OCI-LY7 (cell line): ENCODE results near the gene PPFIA2. TPM values are rescaled to one million over a fixed set of nuclear protein-coding genes. Genes with fewer than 3 reads are reported as not detected.

Experiments used
- BruUV-seq: library from RNA; stranded (reverse); fragments of 400-500 nt; replicated peaks from 2 replicates; lab custom pipeline; 2021; lab: Mats Ljungman, UMichigan
- CTCF ChIA-PET: fragments of 300-600 bp; sonication (Branson Sonifier 250); formaldehyde crosslinking; loops from one replicate; lab custom pipeline; 2022; ENCODE audit warnings: antibody characterized with exemption; ENCODE audit not compliant: unreplicated experiment; lab: Charles Lee
- POLR2A ChIA-PET: fragments of 300-600 bp; sonication (Branson Sonifier 250); formaldehyde crosslinking; loops from one replicate; lab custom pipeline; 2022; ENCODE audit warnings: antibody characterized with exemption; lab: Charles Lee
- DNase-seq: peaks from one replicate; pipeline ENCODE4 v3.0.0-alpha.2; 2015; ENCODE audit warnings: low spot score
- H2AFZ ChIP-seq: fragments of 200-600 bp; sonication (generic), shearing (Covaris generic); 2 replicates; pipeline ENCODE4 v1.6.1; 2014; ENCODE audit warnings: mild to moderate bottlenecking, antibody characterized with exemption, low read length, moderate library complexity
- H3K27ac ChIP-seq: fragments of 200-600 bp; sonication (generic); 2 replicates; pipeline ENCODE4 v1.5.1; 2014; ENCODE audit warnings: mixed run types, low read depth, mild to moderate bottlenecking, moderate library complexity, low read length, inconsistent platforms; ENCODE audit not compliant: poor library complexity, severe bottlenecking
- H3K36me3 ChIP-seq: fragments of 200-600 bp; sonication (generic); 2 replicates; pipeline ENCODE4 v1.6.1; 2014; ENCODE audit warnings: mild to moderate bottlenecking, antibody characterized with exemption, low read length, moderate library complexity, mixed read lengths; ENCODE audit not compliant: insufficient read depth
- H3K4me1 ChIP-seq: fragments of 200-600 bp; sonication (generic); 2 replicates; pipeline ENCODE4 v1.5.1; 2014; ENCODE audit warnings: mild to moderate bottlenecking, low read length; ENCODE audit not compliant: insufficient read depth, poor library complexity, severe bottlenecking
- H3K4me2 ChIP-seq: fragments of 200-600 bp; sonication (generic); 2 replicates; pipeline ENCODE4 v1.6.1; 2014; ENCODE audit warnings: mild to moderate bottlenecking, low read length
- H3K4me3 ChIP-seq: fragments of 200-600 bp; sonication (generic); 2 replicates; pipeline ENCODE4 v1.5.1; 2014; ENCODE audit warnings: mild to moderate bottlenecking, low read depth, low read length; ENCODE audit not compliant: poor library complexity, severe bottlenecking
- H3K79me2 ChIP-seq: fragments of 200-600 bp; sonication (generic); 2 replicates; pipeline ENCODE4 v1.6.1; 2016; ENCODE audit warnings: low read depth, mild to moderate bottlenecking, low read length, moderate library complexity, mixed read lengths; ENCODE audit not compliant: insufficient read depth
- H3K9me2 ChIP-seq: fragments of 200-600 bp; sonication (generic); 2 replicates; pipeline ENCODE4 v1.6.1; 2016; ENCODE audit warnings: mild to moderate bottlenecking, low read length, mixed read lengths; ENCODE audit not compliant: insufficient read depth
- H3K9me3 ChIP-seq: fragments of 200-600 bp; sonication (generic); 2 replicates; pipeline ENCODE4 v1.6.1; 2014; ENCODE audit warnings: mild to moderate bottlenecking, mixed run types, low read length, mixed read lengths
- H4K20me1 ChIP-seq: fragments of 200-600 bp; sonication (generic); 2 replicates; pipeline ENCODE4 v1.6.1; 2014; ENCODE audit warnings: mild to moderate bottlenecking, antibody characterized with exemption, low read length, moderate library complexity, mixed read lengths; ENCODE audit not compliant: insufficient read depth
- CTCF ChIP-seq: fragments of 200-600 bp; sonication (generic); conservative IDR thresholded peaks from 2 replicates; pipeline ENCODE4 v1.5.1; 2014; ENCODE audit warnings: mild to moderate bottlenecking, antibody characterized with exemption, low read length, moderate library complexity, mixed read lengths
- EZH2phosphoT487 ChIP-seq: fragments of 200-600 bp; sonication (generic); IDR thresholded peaks from 2 replicates; pipeline ENCODE4 v1.6.1; 2018; ENCODE audit warnings: low read depth, borderline replicate concordance, mild to moderate bottlenecking, mixed run types, antibody characterized with exemption, low read length, moderate library complexity, mixed read lengths
- intact Hi-C: fragments of 100-400 bp; cut with micrococcal nuclease; formaldehyde crosslinking; loops from one replicate; pipeline ENCODE4 v1.10.0; 2022; ENCODE audit not compliant: unreplicated experiment
- total RNA-seq, 2 experiments: library from RNA; depleted of rRNA in 1 of 2; stranded (reverse); fragments of >200 nt in 1 of 2; shearing (Covaris generic) in 1 of 2; gene quantifications; 2 replicates each; pipeline ENCODE4 v1.2.3, GENCODE V29; 2014 to 2022

The PPFIA2 gene
- total RNA-seq, 2 experiments from 2014 or later = not detected

DNA sequence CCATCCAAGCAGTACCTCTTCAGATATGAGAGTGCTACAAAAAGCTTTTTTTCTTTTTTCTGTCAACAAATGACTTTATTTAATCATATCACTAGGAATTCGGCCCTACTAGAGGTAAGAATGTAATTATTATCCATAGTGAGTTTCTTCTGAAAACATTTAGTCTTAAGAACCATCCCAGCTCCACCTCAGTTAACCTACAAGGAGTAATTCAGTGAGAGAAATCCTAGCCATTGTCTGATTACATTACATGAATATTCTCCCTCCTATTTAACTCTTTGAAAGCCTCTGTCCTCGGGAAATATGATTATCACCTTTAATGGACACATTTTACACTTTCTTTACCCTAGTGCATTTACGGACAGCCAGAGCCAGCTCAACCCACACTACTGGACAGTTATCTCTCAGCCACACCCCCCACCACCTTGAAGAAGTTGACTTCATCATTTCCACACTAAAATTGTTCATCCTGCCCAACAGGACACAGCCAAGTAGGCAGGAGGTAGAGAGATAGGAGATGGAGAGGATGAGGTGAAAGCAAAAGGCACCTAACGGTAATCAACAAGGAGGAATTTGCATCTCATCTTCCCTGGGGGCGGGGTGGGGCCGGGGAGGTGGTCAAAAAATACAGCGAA is 1.3 kb downstream of the PPFIA2 start:
- Histone ChIP-seq H3K9me2 (no peaks in the 10 kb centered on the region), H2AFZ (no peak overlapping the region), H3K4me3 (no peak overlapping the region), H4K20me1 (no peaks in the 10 kb centered on the region), H3K9me3 (no peaks in the 10 kb centered on the region), H3K79me2 (no peaks in the 10 kb centered on the region), H3K36me3 (no peaks in the 10 kb centered on the region), H3K4me1 (no peaks in the 10 kb centered on the region), H3K4me2 (no peak overlapping the region), H3K27ac (no peak overlapping the region)
- POLR2A ChIA-PET = no interaction called here
- intact Hi-C loops = no loop called here
- TF ChIP-seq CTCF (no peak), EZH2phosphoT487 (no peak)
- CTCF ChIA-PET = no interaction called here
- no TSS peak for BruUV-seq
- no peak for DNase-seq

GRCh38 chr12:81729781-81730180 is 29.4 kb downstream of the PPFIA2 start:
- H3K4me2 ChIP-seq = no peak overlapping the region
- no peak overlapping the region for H3K27ac ChIP-seq
- H2AFZ ChIP-seq = no peak overlapping the region
- TF ChIP-seq CTCF = no peak
- TF ChIP-seq EZH2phosphoT487 = no peak
- intact Hi-C loops = no loop called here
- no peaks in the 10 kb centered on the region for H3K9me2 ChIP-seq
- no peaks in the 10 kb centered on the region for H3K4me1 ChIP-seq
- ChIA-PET CTCF (no interaction called here), POLR2A (no interaction called here)
- no peaks in the 10 kb centered on the region for H3K36me3 ChIP-seq
- no peaks in the 10 kb centered on the region for H3K79me2 ChIP-seq
- no peak for DNase-seq
- H3K9me3 ChIP-seq = no peaks in the 10 kb centered on the region
- no peak overlapping the region for H3K4me3 ChIP-seq
- BruUV-seq = no TSS peak
- H4K20me1 ChIP-seq = no peaks in the 10 kb centered on the region

- no peak for DNase-seq
- Histone ChIP-seq H3K4me1 (no peaks in the 10 kb centered on the region), H3K27ac (no peak overlapping the region), H3K79me2 (no peaks in the 10 kb centered on the region), H3K9me3 (no peaks in the 10 kb centered on the region), H2AFZ (no peak overlapping the region), H4K20me1 (no peaks in the 10 kb centered on the region), H3K4me3 (no peak overlapping the region), H3K36me3 (no peaks in the 10 kb centered on the region), H3K9me2 (no peaks in the 10 kb centered on the region), H3K4me2 (no peak overlapping the region)
- TF ChIP-seq CTCF = no peak
- TF ChIP-seq EZH2phosphoT487 = no peak
- CTCF ChIA-PET = no interaction called here
- BruUV-seq = no TSS peak
- POLR2A ChIA-PET = no interaction called here
- intact Hi-C loops = no loop called here
Observed at GRCh38 chr12:81727391-81727790, 31.8 kb downstream of the PPFIA2 start.
